Ascending aorta (tissue), 2 donors: ENCODE results near the gene ANKS6. TPM values are rescaled to one million over a fixed set of nuclear protein-coding genes. Genes with fewer than 3 reads are reported as not detected.

Experiments
- DNase-seq, 2 donors: peaks; one replicate each; pipeline ENCODE4 v3.0.0-alpha.2; 2019; ENCODE audit warnings: low spot score in 2 of 2
- H3K27ac ChIP-seq, 2 donors: fragments of 200-600 bp; sonication (generic); one replicate each; pipeline ENCODE4 v1.5.1; 2016 to 2017; ENCODE audit warnings: mild to moderate bottlenecking in 1 of 2
- H3K27me3 ChIP-seq: fragments of 200-600 bp; sonication (generic); one replicate; pipeline ENCODE4 v1.5.1; 2017
- H3K36me3 ChIP-seq, 2 donors: fragments of 200-600 bp; sonication (generic); one replicate each; pipeline ENCODE4 v1.5.1; 2016
- H3K4me1 ChIP-seq, 2 donors: fragments of 200-600 bp; sonication (generic); one replicate each; pipeline ENCODE4 v1.5.1; 2016 to 2017; ENCODE audit warnings: mild to moderate bottlenecking in 1 of 2
- H3K4me3 ChIP-seq, 2 donors: fragments of 200-600 bp; sonication (generic); one replicate each; pipeline ENCODE4 v1.5.1; 2016 to 2017; ENCODE audit warnings: mild to moderate bottlenecking in 1 of 2
- H3K9me3 ChIP-seq, 2 donors: fragments of 200-600 bp; sonication (generic); one replicate each; pipeline ENCODE4 v1.5.1; 2016
- intact Hi-C: fragments of 100-400 bp; cut with DNase I; formaldehyde crosslinking; loops from one replicate; pipeline ENCODE4 v1.15.1; 2023
- total RNA-seq: library from RNA; depleted of rRNA; stranded (reverse); fragments of >200 nt; gene quantifications from one replicate; pipeline ENCODE4 v1.1.0, GENCODE V29; 2016
- TF ChIP-seq, protein P1 (sequence below), 3 experiments: fragments of 200-600 bp in 2 of 3; fragments of 450-650 bp in 1 of 3; sonication (generic) in 2 of 3; IDR thresholded peaks; one replicate each; pipeline ENCODE4 v1.5.1; 2016 to 2019; ENCODE audit warnings: antibody characterized with exemption in 3 of 3, mild to moderate bottlenecking in 1 of 3, moderate library complexity in 1 of 3

Gene ANKS6
- total RNA-seq, 1 donor from 2014 or later: 13.0 TPM

- Histone ChIP-seq H3K36me3 (peaks cover 25 to 47% of the 10 kb centered on the region in 2 donors), H3K4me3 (no peak overlapping the region), H3K4me1 (no peaks in the 10 kb centered on the region), H3K9me3 (no peaks in the 10 kb centered on the region), H3K27me3 (no peaks in the 10 kb centered on the region), H3K27ac (no peak overlapping the region)
- TF ChIP-seq, protein P1, sequence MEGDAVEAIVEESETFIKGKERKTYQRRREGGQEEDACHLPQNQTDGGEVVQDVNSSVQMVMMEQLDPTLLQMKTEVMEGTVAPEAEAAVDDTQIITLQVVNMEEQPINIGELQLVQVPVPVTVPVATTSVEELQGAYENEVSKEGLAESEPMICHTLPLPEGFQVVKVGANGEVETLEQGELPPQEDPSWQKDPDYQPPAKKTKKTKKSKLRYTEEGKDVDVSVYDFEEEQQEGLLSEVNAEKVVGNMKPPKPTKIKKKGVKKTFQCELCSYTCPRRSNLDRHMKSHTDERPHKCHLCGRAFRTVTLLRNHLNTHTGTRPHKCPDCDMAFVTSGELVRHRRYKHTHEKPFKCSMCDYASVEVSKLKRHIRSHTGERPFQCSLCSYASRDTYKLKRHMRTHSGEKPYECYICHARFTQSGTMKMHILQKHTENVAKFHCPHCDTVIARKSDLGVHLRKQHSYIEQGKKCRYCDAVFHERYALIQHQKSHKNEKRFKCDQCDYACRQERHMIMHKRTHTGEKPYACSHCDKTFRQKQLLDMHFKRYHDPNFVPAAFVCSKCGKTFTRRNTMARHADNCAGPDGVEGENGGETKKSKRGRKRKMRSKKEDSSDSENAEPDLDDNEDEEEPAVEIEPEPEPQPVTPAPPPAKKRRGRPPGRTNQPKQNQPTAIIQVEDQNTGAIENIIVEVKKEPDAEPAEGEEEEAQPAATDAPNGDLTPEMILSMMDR (IDR thresholded peaks at IDR 0.05): no peak
- DNase-seq: no peak
- intact Hi-C loops: no loop called here
Measured at GRCh38 chr9:98745470-98745869, 50.9 kb downstream of the ANKS6 start.

DNA sequence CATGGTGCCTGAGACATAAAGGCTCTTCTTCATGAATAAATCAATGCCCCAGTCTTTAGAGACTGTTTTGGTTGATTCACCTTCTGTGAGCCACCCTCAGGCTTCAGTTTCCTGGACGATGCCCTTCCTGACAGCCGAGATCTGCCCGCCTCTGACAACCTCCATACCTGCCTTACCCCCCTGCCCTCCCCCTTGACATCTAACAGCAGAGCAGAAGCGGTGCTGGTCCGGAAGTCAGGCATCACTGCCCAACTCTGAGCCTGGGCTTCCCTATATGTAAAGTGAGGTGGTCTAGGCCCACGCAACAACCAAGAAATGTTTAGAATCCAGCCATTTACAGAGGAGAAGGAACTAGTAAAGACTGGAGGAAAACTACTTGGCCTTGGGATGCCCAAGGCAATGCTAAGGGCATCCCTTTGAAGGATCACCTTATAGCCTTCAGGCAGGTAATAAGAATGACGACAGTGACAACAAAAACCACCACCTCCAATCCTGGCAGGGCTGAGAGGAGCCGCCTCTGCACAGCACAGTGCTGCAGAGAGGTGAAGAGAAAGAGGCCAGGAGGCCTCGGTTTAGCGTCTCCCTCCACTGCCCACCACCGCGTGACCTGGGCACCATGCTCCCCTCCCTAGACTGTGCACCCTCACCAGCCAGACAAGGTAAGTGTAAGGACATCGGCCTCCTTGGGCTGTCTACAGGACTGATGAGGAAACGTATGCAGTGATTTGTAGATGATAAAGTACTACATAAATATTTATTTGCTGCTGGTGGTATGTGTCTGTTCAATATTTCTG, 52.3 kb downstream of the ANKS6 start:
- TF ChIP-seq, protein P1 (IDR thresholded peaks at IDR 0.05): no peak
- DNase-seq: no peak
- Histone ChIP-seq H3K9me3 (no peaks in the 10 kb centered on the region), H3K27ac (no peak overlapping the region), H3K27me3 (no peaks in the 10 kb centered on the region), H3K4me3 (no peak overlapping the region), H3K4me1 (no peaks in the 10 kb centered on the region), H3K36me3 (peaks cover 22 to 50% of the 10 kb centered on the region in 2 donors)
- intact Hi-C loops: no loop called here

- H3K4me3 ChIP-seq: no peak overlapping the region
- DNase-seq: no peak
- H3K9me3 ChIP-seq: peaks cover 0 to 5% of the 10 kb centered on the region in 2 donors
- H3K4me1 ChIP-seq: no peaks in the 10 kb centered on the region
- H3K27ac ChIP-seq: no peak overlapping the region
- H3K27me3 ChIP-seq: no peaks in the 10 kb centered on the region
- TF ChIP-seq, protein P1 (IDR thresholded peaks at IDR 0.05): no peak
- intact Hi-C loops: no loop called here
- H3K36me3 ChIP-seq: peaks cover 16 to 53% of the 10 kb centered on the region in 2 donors
Measured at GRCh38 chr9:98743329-98743728, 53.0 kb downstream of the ANKS6 start.

DNA sequence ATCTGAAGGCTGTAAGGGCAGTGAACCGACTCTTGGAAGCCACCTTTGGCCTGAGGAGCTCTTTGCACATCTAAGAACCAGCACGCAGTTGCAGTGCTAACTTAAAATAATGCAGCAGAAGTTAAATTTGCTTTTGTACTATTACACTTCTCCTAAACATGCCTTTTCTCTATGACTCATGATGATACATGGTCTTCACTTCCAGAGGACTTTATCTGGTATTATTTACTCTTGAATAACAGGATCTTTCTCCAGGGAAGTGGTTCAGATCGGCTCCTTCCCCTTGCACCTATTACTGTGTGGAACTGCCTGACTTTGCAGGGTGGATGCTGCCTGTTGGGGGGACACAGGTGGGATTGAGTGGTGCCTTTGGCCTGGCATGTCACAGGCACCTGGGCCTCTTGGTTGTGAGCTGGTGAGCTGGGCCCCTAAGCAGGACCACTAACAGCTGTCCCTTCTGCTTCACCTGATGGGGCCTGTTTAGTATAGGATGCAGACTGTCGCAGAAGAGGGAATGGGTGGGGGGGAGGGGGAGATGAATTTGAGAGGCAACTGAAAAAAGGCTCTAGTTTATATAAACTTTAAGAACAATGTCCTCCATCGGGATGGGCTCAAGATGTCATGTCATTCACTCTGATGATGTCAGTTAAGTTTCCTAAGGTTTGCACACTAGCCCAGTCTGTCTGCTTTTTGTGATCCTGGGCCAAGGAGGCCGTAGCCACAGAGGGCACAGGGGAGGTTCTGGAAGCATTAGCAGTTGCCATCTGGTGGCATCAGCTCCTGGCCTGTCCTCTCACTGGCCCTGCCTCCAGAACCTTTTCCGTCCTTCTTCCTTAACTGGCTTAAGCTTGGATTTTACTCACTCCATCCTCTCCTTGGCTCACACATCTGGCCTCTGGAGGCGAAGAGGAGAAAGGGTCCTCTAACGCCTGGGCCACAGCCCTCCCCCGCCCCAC, 53.8 kb downstream of the ANKS6 start:
- TF ChIP-seq, protein P1 (IDR thresholded peaks at IDR 0.05): no peak
- H3K27ac ChIP-seq: no peak overlapping the region
- no peak overlapping the region for H3K4me3 ChIP-seq
- no peak for DNase-seq
- peaks cover 15 to 53% of the 10 kb centered on the region in 2 donors for H3K36me3 ChIP-seq
- intact Hi-C loops: no loop called here
- peaks cover 0 to 11% of the 10 kb centered on the region in 2 donors for H3K9me3 ChIP-seq
- no peaks in the 10 kb centered on the region for H3K27me3 ChIP-seq
- H3K4me1 ChIP-seq: no peaks in the 10 kb centered on the region

GRCh38 chr9:98740226-98740881, 56.0 kb downstream of the ANKS6 start:
- TF ChIP-seq, protein P1 (IDR thresholded peaks at IDR 0.05): no peak
- Histone ChIP-seq H3K27me3 (no peaks in the 10 kb centered on the region), H3K27ac (no peak overlapping the region), H3K9me3 (peaks cover 0 to 13% of the 10 kb centered on the region in 2 donors), H3K36me3 (peaks cover 23 to 59% of the 10 kb centered on the region in 2 donors), H3K4me3 (no peak overlapping the region), H3K4me1 (no peaks in the 10 kb centered on the region)
- DNase-seq: no peak
- intact Hi-C loops: no loop called here
